ENCODE data around the gene GRM2.
"Not testable (repeated sequence)": the region's sequence is repeated elsewhere in the genome, so short reads cannot be mapped to it uniquely, and the experiment has no call there.

GRM2 gene

DNA sequence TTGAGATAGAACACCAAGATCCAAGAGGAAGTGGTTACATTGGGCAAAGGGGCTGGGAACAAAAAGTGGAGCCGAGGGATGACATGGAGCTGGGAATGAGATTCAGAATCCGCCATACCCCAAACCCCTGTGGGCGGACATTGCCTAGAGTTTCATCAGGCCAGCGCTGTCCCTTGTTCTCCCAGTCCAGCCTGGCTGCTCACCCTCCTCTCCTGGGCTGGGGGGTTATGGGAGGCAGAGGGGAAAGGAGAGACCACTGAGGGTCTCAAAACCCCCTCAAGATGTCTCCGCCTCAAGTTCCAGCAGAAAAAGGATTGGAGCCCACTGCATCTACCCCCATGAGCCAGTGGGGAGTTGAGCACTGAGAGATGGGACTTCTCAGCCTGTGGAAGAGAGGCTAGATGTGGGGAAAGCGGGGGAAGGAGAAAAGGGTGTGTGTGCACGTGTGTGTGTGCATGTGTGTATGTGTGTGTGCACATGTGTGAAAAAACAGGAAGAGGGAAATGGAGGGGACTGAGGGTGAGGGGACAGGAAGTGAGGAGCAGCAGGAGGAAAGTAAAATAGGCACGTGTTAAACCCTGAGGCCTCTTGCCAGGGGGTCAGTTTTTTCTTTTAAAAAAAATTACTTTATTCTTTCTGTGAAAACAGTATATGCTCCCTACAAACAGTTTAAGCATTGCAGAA lies 14.3 kb downstream of the GRM2 start:
- DNase-seq (ENCODE audit: low read depth in 1 of 2, low spot score in 1 of 2), result no peak

DNA sequence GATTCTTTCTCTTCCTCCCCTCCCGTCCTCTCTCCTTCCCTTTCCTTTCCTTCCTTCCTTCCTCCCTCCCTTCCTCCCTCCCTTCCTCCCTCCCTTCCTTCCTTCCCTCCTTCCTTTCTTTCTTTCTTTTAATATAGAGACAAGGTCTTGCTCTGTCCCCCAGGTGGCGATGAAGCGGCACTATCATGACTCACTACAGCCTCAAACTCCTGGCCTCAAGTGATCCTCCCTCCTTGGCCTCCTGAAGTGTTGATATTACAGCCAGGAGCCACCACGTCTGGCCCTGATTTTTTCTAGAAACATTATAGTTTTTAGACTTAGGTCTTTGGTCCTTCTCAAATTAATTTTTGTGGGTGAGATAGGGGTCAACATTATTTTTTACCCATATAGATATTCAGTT lies 15.5 kb downstream of the GRM2 start:
- no peak for DNase-seq (ENCODE audit: low read depth in 1 of 2, low spot score in 1 of 2)

- DNase-seq (ENCODE audit: low read depth in 1 of 2, low spot score in 1 of 2), result no peak
Observed at GRCh38 chr3:51727500-51727899, 20.6 kb downstream of the GRM2 start.

DNA sequence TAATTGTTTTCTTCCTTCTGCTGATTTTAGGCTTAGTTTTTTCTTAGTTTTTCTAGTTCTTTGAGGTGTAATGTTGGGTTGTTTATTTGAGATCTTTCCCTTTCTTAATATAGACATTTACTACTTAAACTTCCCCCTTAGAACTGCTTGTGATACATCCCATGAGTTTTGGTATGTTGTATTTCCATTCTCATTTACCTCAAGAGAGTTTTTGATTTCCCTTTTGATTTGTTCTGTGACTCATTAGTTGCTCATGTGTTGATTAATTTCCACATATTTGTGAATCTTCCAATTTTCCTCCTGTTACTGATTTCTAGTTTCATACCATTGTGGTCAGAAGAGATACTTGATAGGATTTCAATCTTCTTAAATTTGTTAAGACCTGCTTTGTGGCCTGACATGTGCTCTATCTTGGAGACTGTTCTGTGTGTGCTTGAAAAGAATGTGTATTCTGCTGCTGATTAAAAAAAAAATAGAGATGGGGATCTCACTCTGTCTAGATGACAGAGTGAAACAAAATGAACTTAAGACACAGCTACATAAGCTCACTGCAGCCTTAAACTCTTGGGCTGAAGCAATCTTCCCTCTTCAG lies 22.3 kb downstream of the GRM2 start:
- DNase-seq (ENCODE audit: low read depth in 1 of 2, low spot score in 1 of 2), result no peak

DNA sequence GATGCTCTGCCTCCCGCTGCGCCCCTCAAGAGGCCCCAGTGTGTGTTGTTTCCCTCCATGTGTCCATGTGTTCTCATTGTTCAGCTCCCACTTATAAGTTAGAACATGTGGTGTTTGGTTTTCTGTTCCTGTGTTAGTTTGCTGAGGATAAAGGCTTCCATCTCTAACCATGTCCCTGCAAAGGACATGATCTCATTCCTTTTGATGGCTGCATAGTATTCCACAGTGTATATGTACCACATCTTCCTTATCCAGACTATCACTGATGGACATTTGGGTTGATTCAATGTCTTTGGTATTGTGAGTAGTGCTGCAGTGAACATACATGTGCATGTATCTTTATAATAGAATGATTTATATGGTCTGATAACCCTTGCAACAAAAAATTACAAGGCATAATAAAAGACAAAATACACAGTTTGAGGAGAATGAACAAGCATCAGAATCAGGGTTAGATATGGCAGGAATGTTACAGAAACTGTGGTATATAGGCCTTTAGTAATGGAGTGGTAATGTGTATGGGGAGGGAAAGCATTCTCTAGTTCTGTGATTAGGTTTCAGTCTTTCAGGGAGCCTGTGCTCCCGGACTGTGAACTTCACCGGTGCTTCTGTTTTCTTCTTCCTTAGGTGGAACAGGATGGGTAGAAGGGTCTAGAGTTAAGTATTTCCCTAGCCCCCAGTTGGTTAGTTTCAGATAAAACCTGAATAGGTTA lies 27.1 kb downstream of the GRM2 start:
- DNase-seq (ENCODE audit: low read depth in 1 of 2, low spot score in 1 of 2), result no peak

DNA sequence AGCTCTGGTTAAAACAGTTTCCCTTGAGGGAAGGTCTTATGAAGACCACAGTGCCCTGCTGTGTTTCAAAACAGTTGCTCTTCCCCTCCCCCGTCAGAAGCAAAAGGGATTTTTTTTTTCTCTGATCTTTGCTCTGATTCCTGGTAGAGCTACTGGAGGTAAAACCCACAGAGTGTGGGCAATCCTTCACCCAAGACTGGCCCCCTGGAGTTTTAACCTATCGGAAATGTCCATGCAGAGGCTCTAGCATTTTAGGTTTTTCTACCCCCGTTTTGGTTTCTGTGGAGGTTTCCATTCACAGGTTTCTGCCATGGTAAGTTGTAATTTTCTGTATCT lies 27.7 kb downstream of the GRM2 start:
- DNase-seq (ENCODE audit: low read depth in 1 of 2, low spot score in 1 of 2), result no peak

DNA sequence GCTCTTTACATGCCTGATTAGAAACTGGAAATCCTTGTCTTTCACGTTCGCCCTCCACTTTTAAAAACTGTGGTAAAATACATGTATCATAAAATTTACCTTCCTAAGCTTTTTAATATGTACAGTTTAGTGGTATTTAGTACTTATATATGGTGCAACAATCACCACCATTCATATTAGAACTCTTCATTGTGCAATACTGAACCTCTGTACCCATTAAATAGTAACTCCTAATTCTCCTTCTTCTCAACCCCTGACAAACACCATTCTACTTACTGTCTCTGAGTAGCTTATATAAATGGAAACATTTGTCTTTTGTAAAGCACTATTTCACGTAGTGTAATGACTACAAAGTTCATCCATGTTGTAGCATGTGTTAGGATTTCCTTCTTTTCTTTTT lies 28.2 kb downstream of the GRM2 start:
- no peak for DNase-seq (ENCODE audit: low read depth in 1 of 2, low spot score in 1 of 2)

DNA sequence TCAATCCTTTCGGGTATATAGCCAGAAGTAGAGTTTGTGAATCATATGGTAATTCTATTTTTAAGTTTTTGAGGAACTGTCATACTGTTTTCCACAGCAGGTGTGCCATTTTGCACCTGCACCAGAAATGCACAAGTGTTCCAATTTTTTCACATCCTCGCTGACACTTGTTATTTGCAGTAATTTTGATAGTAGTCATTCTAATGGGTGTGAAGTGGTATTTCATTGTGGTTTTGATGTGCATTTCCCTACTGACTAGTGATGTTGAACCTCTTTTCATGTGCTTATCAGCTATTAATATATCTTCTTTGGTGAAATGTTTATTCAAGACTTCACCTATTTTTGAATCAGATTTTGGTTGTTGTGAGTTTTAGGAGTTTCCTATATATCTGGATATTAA lies 29.1 kb downstream of the GRM2 start:
- DNase-seq (ENCODE audit: low read depth in 1 of 2, low spot score in 1 of 2), result no peak

GRCh38 chr3:51739110-51739509 lies 32.2 kb downstream of the GRM2 start:
- no peak for DNase-seq (ENCODE audit: low read depth in 1 of 2, low spot score in 1 of 2)

DNA sequence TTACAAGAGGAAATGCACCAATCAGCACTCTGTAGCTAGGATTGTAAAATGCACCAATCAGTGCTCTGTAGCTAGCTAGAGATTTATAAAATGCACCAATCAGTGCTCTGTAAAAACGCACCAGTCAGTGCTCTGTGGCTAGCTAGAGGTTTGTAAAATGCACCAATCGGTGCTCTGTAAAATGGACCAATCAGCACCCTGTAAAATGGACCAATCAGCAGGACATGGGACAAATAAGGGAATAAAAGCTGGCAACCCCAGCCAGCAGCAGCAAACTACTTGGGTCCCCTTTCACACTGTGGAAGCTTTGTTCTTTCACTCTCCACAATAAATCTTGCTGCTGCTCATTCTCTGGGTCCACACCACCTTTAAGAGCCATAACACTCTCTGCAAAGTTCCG lies 35.5 kb downstream of the GRM2 start:
- not testable (repeated sequence) for DNase-seq (ENCODE audit: low read depth in 1 of 2, low spot score in 1 of 2)

- not testable (repeated sequence) for DNase-seq (ENCODE audit: low read depth in 1 of 2, low spot score in 1 of 2)
Observed at GRCh38 chr3:51742978-51743377, 36.1 kb downstream of the GRM2 start.

DNA sequence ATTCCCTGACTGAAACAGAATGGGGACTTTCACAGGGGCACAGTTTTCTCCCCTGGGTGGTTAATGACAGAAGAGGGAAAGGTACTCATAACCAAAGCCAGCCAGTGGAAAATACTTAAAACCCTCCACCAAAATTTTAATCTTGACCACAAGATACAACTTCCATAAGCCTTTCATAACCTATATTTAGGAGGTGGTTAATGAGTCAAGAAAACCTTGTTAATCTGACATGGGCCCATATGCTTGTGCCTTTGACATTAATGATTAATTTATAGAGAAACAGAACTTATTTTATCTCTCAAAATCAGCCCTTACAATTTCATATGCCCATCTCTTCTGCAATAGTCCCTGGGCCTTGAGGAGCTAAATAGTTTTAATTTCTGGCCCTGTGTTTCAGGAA lies 41.0 kb downstream of the GRM2 start:
- DNase-seq (ENCODE audit: low read depth in 1 of 2, low spot score in 1 of 2), result no peak

- DNase-seq (ENCODE audit: low read depth in 1 of 2, low spot score in 1 of 2), result no peak
Observed at GRCh38 chr3:51748327-51748726, 41.5 kb downstream of the GRM2 start.

- DNase-seq (ENCODE audit: low read depth in 1 of 2, low spot score in 1 of 2), result no peak
Observed at GRCh38 chr3:51750878-51751277, 44.0 kb downstream of the GRM2 start.

GRCh38 chr3:51751287-51751686 lies 44.4 kb downstream of the GRM2 start:
- no peak for DNase-seq (ENCODE audit: low read depth in 1 of 2, low spot score in 1 of 2)

DNA sequence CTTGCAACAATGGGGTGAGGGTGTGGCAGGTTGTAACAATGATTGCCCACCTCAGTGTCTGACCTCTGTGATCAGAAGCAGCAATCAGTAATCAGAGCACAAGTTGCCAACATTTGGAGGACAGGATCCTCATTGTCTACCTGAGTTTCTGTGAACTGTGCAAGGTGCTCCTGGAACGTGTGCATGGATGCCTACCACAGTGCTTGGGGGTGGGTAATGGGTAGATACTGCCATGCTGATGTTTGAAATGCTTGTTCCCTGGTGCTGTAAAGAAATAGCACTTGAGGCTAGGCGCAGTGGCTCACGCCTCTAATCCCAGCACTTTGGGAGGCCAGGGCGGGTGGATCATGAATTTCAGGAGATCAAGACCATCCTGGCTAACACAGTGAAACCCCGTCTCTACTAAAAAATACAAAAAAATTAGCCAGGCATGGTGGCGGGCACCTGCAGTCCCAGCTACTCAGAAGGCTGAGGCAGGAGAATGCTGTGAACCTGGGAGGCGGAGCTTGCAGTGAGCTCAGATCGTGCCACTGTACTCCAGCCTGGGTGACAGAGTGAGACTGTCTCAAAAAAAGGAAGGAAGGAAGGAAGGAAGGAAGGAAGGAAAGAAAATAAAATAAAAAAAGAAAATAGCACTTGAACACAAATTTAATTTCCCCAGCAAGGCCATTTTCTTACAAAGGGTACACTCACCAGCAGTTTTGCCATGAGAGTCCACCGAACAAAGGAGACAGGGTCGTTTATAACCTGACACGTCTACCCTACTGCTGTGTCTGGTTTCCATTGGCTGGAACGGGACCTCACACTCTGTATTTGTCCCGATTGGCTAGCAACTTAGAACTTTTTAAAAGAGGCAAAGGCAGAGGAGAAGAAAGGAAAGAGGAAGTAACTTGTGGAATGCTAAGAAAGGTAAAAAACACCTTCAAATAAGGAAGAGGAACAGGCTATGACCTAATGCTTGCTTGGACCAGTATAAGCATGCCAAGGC lies 47.2 kb downstream of the GRM2 start:
- DNase-seq (ENCODE audit: low read depth in 1 of 2, low spot score in 1 of 2), result not testable (repeated sequence)

- DNase-seq (ENCODE audit: low read depth in 1 of 2, low spot score in 1 of 2), result no peak
Observed at GRCh38 chr3:51759203-51759602, 52.3 kb downstream of the GRM2 start.
